Duodenal mucosa (tissue), 2 donors: ENCODE results near the gene PHF20.
"Not testable (repeated sequence)": the region's sequence is repeated elsewhere in the genome, so short reads cannot be mapped to it uniquely, and the experiment has no call there.

Source experiments
- H3K27ac ChIP-seq: one replicate; pipeline ENCODE4 v1.7.0; 2013; ENCODE audit warnings: low read depth, low read length
- H3K27me3 ChIP-seq, 2 donors: one replicate each; pipeline ENCODE4 v1.7.0; 2013; ENCODE audit warnings: low read length in 2 of 2, control low read depth in 1 of 2; ENCODE audit not compliant: insufficient read depth in 2 of 2, control insufficient read depth in 1 of 2
- H3K36me3 ChIP-seq, 2 donors: one replicate each; pipeline ENCODE4 v1.7.0; 2013; ENCODE audit warnings: low read length in 2 of 2, control low read depth in 1 of 2; ENCODE audit not compliant: insufficient read depth in 2 of 2, control insufficient read depth in 1 of 2
- H3K4me1 ChIP-seq, 2 donors: one replicate each; pipeline ENCODE4 v1.7.0; 2013; ENCODE audit warnings: low read length in 2 of 2, control low read depth in 1 of 2; ENCODE audit not compliant: insufficient read depth in 2 of 2, control insufficient read depth in 1 of 2
- H3K4me3 ChIP-seq, 2 donors: one replicate each; pipeline ENCODE4 v1.7.0; 2013; ENCODE audit warnings: low read length in 2 of 2, low read depth in 1 of 2
- H3K9ac ChIP-seq, 2 donors: one replicate each; pipeline ENCODE4 v1.7.0; 2013; ENCODE audit warnings: low read length in 2 of 2, low read depth in 1 of 2
- H3K9me3 ChIP-seq, 2 donors: one replicate each; pipeline ENCODE4 v1.7.0; 2013; ENCODE audit warnings: low read length in 2 of 2, control low read depth in 1 of 2; ENCODE audit not compliant: control insufficient read depth in 1 of 2

The PHF20 gene

DNA sequence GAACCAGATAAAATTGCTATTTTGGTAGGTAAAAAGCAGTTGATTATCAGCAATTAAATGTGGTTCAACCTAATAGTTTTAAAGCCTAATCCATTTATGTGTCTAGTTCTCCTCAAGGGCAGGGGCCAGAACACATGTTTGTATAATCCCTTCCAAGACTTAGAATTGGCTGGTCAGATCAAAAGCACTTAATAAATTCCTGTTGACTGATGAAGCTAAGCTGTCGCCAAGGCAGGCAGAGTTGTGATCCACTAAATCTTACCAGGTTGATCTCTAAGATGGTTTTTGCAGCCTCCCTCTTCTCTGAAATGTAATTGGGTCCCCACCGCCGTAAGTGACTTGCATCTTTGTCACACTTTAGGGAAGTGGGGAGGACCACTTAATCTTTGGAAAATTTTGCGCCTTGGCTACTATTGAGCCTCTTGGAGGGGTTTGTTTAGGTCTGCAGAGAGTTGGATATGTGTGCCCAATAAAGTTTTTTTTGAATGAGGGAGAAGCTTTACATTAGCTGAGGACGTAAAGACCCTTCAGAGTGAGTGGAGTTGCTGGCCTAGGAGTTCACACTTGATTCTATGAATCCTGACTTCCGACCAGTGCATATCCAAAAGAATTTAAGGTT lies 65.9 kb downstream of the PHF20 start:
- Histone ChIP-seq H3K4me1 (no peaks in the 10 kb centered on the region), H3K27ac (no peak overlapping the region), H3K27me3 (no peaks in the 10 kb centered on the region), H3K9ac (no peak overlapping the region), H3K36me3 (peaks cover 4 to 5% of the 10 kb centered on the region in 2 donors), H3K4me3 (no peak overlapping the region), H3K9me3 (peaks cover 0 to 4% of the 10 kb centered on the region in 2 donors)

DNA sequence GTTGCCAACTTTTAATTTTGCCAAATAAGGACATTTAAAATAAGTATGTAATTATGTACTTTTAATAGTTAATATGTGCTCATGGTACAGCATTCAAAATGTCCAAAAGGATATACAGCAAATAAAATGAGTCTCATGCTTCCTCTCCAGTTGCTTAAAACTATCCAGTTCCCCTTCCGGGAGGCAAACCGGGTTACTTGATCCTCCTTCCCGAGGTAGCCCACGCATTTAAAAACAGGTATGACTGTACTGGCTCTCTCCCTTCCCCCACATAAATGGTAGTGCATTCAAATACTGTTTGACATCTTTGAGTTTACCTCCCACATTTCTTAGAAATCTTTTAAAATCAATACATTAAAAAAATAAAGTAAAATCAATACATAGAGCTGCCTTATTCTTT lies 66.4 kb downstream of the PHF20 start:
- Histone ChIP-seq H3K9ac (no peak overlapping the region), H3K4me1 (no peaks in the 10 kb centered on the region), H3K9me3 (peaks cover 0 to 4% of the 10 kb centered on the region in 2 donors), H3K4me3 (no peak overlapping the region), H3K27me3 (no peaks in the 10 kb centered on the region), H3K36me3 (peaks cover 8 to 11% of the 10 kb centered on the region in 2 donors), H3K27ac (no peak overlapping the region)

DNA sequence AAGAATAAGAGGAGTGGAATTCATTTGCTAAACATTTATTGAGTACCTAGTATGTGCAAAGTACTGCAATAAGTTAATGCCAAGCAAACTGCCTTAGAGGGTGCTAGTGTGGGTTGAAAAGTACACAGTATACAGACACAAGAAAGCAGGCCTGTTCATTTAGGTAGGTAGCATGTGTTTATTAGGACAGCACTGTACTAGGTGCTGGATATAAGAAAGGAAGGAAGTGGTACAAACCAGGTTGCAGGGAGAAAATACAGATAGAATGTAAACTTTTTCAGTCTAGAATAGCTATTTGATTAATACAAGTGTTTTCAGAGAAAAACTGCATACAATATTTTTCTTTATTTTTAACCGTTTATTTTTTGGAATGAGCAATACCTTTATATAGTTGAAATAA lies 68.1 kb downstream of the PHF20 start:
- no peaks in the 10 kb centered on the region for H3K4me1 ChIP-seq
- no peaks in the 10 kb centered on the region for H3K27me3 ChIP-seq
- no peak overlapping the region for H3K4me3 ChIP-seq
- H3K9ac ChIP-seq, result no peak overlapping the region
- no peak overlapping the region for H3K27ac ChIP-seq
- H3K36me3 ChIP-seq, result peaks cover 8 to 21% of the 10 kb centered on the region in 2 donors
- peaks cover 6 to 9% of the 10 kb centered on the region in 2 donors for H3K9me3 ChIP-seq

DNA sequence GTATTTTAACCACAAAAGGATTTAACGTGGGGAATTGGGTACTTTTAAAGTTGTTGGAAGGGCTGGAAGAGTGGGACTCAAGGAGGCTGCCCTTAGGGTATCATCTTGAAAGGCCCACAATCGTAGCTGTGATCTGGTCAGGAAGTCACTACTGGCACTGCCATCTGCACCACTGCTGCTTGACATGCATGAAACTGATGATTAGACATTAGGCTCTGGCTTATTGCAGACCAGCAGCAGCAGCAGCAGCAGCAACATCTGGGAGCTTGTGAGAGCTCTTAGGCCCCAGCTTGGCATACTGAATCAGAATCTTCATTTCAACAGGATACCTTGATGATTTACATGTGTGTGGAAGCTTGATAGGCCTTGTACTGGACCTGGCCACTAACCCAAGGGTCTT lies 68.6 kb downstream of the PHF20 start:
- Histone ChIP-seq H3K27ac (no peak overlapping the region), H3K4me3 (no peak overlapping the region), H3K4me1 (no peaks in the 10 kb centered on the region), H3K36me3 (peaks cover 8 to 23% of the 10 kb centered on the region in 2 donors), H3K9ac (no peak overlapping the region), H3K9me3 (peaks cover 6 to 9% of the 10 kb centered on the region in 2 donors), H3K27me3 (no peaks in the 10 kb centered on the region)

DNA sequence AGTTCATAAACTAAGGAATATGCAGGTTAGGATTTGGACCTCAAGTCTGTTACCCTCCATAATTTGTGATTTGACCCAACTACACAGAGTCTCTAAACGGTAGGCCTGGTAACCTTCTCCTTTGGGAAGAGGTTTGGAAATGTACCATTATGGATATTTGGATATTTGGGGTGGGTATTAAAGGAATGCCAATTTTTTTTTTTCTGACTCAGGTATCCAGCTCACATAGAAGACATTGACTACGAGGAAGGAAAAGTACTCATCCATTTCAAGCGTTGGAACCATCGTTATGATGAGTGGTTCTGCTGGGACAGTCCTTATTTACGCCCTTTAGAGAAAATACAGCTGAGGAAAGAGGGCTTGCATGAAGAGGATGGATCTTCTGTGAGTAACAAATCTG lies 70.5 kb downstream of the PHF20 start:
- H3K4me1 ChIP-seq, result no peaks in the 10 kb centered on the region
- no peak overlapping the region for H3K27ac ChIP-seq
- H3K9me3 ChIP-seq, result peaks cover 6 to 9% of the 10 kb centered on the region in 2 donors
- H3K9ac ChIP-seq, result no peak overlapping the region
- H3K36me3 ChIP-seq, result peaks cover 8 to 34% of the 10 kb centered on the region in 2 donors
- no peak overlapping the region for H3K4me3 ChIP-seq
- no peaks in the 10 kb centered on the region for H3K27me3 ChIP-seq

DNA sequence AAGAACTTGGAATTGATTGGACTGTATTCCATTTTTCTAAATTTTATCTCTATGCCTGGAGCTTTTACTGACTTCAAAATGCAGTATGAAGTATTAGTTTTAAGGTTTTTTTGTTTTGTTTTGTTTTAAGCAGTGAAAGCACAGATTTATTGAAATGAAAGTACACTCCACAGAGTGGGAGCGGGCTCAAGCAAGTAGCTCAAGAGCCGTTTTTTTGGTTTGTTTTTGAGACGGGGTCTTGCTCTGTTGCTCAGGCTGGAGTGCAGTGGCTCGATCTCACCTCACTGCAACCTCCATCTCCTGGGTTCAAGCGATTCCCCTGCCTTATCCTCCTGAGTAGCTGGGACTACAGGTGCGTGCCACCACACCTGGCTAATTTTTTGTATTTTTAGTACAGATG lies 72.1 kb downstream of the PHF20 start:
- H3K27ac ChIP-seq, H3K9ac ChIP-seq, H3K27me3 ChIP-seq, H3K9me3 ChIP-seq, H3K4me1 ChIP-seq, H3K4me3 ChIP-seq: not testable (repeated sequence)
- H3K36me3 ChIP-seq, result peaks cover 8 to 41% of the 10 kb centered on the region in 2 donors

DNA sequence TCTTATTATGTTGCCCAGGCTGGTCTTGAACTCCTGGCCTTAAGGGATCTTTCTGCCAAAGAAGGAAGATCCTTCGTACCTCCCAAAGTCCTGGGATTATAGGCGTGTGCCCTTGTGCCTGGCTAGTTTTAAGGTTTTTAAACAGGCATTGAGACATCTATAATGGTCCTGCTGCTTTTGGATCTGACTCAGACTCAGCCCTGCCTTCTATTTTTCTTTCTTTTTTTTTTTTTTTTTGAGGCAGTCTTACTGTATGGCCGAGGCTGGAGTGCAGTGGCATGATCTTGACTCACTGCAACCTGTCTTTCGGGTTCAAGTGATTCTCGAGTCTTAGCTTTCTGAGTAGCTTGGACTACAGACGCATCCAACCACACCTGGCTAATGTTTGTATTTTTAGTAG lies 73.7 kb downstream of the PHF20 start:
- H3K4me1 ChIP-seq, result no peaks in the 10 kb centered on the region
- H3K4me3 ChIP-seq, result no peak overlapping the region
- peaks cover 6 to 9% of the 10 kb centered on the region in 2 donors for H3K9me3 ChIP-seq
- no peaks in the 10 kb centered on the region for H3K27me3 ChIP-seq
- no peak overlapping the region for H3K27ac ChIP-seq
- no peak overlapping the region for H3K9ac ChIP-seq
- H3K36me3 ChIP-seq, result peaks cover 8 to 48% of the 10 kb centered on the region in 2 donors

DNA sequence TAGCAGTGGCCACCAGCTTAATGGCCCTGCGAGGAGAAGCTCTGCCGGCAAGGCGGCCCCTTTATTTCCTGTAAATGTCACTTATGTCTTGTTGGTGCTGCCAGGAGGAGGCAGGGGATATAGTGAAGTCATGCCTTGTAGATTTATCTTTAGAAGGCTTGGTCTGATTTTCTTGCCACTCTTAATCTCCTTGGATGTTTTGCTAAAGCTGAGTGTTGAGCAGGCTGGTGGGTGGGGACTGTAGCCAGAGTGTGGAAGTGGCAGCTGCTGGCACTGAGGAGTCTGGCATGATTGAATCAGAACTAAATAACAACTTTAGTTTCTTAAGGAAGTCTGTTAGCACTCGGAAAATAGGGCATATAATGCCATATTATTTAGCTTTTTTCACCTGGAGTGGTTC lies 77.9 kb downstream of the PHF20 start:
- Histone ChIP-seq H3K9ac (no peak overlapping the region), H3K27ac (no peak overlapping the region), H3K36me3 (peaks cover 9 to 32% of the 10 kb centered on the region in 2 donors), H3K4me1 (no peaks in the 10 kb centered on the region), H3K4me3 (no peak overlapping the region), H3K27me3 (no peaks in the 10 kb centered on the region), H3K9me3 (no peaks in the 10 kb centered on the region)

DNA sequence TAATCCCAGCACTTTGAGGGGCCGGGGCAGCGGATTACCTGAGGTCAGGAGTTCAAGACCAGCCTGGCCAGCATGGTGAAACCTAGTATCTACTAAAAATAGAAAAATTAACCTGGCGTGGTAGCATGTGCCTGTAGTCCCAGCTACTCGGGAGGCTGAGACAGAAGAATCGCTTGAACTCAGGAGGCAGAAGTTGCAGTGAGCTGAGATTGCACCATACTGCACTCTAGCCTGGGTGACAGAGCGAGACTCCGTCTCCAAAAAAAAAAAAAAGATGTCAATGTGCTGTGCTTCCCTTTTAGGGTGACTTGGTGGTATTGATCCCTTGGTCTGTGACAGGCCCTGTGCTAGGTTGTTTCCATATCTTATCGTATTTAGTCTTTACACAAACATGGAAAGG lies 79.8 kb downstream of the PHF20 start:
- H3K27ac ChIP-seq, H3K27me3 ChIP-seq, H3K4me3 ChIP-seq, H3K4me1 ChIP-seq, H3K9me3 ChIP-seq, H3K9ac ChIP-seq: not testable (repeated sequence)
- H3K36me3 ChIP-seq, result peaks cover 9 to 24% of the 10 kb centered on the region in 2 donors

DNA sequence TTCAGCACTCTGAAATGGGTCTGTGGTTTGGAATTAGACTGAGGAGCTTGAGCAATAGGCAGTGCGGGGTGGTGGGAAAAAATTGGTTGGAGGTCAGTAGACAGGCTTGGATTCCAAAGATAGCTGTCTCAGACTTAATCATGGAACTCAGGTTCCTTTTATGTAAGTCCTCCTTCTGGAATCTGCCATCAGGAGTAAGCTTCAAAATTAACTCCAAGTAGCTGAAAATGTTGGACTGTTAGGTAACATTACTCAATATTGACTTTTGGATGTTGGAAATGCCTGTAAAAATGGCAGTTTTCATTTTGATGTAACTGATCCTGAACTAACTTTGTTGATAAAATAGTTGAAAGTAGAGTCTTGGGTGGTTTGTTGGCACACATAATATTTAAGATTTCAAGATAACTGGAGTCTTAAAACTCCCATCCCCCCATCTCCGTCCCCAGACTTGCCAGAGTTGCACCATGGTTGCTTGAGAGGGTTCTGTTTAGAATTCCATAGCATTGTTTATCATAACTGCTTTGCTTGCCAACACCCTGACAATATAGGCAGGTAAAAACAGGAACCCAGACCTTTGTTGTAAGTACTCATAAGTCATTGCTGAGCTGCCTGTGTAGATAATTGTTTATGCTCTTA lies 83.0 kb downstream of the PHF20 start:
- H3K27ac ChIP-seq, result no peak overlapping the region
- H3K4me1 ChIP-seq, result peaks cover 0 to 6% of the 10 kb centered on the region in 2 donors
- H3K9ac ChIP-seq, result no peak overlapping the region
- H3K4me3 ChIP-seq, result no peak overlapping the region
- no peaks in the 10 kb centered on the region for H3K9me3 ChIP-seq
- H3K27me3 ChIP-seq, result no peaks in the 10 kb centered on the region
- peaks cover 5 to 9% of the 10 kb centered on the region in 2 donors for H3K36me3 ChIP-seq
